Measurements from ENCODE around the gene IGSF8.

Gene IGSF8

GRCh38 chr1:160120797-160121196 lies 22.4 kb upstream of the IGSF8 start:
- H3K4me3 ChIP-seq (replicated peaks; ENCODE audit: low read depth, low read length), result no peak overlapping the region
- TF ChIP-seq, protein P1, sequence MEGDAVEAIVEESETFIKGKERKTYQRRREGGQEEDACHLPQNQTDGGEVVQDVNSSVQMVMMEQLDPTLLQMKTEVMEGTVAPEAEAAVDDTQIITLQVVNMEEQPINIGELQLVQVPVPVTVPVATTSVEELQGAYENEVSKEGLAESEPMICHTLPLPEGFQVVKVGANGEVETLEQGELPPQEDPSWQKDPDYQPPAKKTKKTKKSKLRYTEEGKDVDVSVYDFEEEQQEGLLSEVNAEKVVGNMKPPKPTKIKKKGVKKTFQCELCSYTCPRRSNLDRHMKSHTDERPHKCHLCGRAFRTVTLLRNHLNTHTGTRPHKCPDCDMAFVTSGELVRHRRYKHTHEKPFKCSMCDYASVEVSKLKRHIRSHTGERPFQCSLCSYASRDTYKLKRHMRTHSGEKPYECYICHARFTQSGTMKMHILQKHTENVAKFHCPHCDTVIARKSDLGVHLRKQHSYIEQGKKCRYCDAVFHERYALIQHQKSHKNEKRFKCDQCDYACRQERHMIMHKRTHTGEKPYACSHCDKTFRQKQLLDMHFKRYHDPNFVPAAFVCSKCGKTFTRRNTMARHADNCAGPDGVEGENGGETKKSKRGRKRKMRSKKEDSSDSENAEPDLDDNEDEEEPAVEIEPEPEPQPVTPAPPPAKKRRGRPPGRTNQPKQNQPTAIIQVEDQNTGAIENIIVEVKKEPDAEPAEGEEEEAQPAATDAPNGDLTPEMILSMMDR (IDR thresholded peaks at IDR 0.05; ENCODE audit: low read depth, low read length, missing control alignments), result no peak
- no peak for DNase-seq (ENCODE audit: extremely low read depth, low read depth)

DNA sequence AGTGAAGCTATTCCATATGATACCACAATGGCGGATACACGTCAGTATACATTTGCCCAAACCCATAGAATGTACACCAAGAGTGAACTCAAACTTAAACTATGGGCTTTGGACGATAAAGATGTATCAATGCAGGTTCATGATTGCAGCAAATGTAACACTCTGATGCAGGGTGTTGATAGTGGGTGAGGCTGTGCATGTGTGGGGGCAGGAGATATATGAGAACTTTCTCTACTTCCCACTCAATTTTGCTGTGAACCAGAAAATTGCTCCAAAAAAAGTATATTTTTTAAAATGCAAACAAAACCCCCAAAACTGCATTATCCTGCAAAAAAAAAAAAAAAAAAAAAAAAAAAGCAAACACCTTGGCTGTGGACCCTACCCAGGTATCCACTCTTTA lies 20.5 kb upstream of the IGSF8 start:
- TF ChIP-seq, protein P1 (IDR thresholded peaks at IDR 0.05; ENCODE audit: low read depth, low read length, missing control alignments), result no peak
- no peak overlapping the region for H3K4me3 ChIP-seq (replicated peaks; ENCODE audit: low read depth, low read length)
- no peak for DNase-seq (ENCODE audit: extremely low read depth, low read depth)

- no peak overlapping the region for H3K4me3 ChIP-seq (replicated peaks; ENCODE audit: low read depth, low read length)
- no peak for DNase-seq (ENCODE audit: extremely low read depth, low read depth)
- TF ChIP-seq, protein P1 (IDR thresholded peaks at IDR 0.05; ENCODE audit: low read depth, low read length, missing control alignments), result no peak
Measured at GRCh38 chr1:160117709-160118183, 19.3 kb upstream of the IGSF8 start.

DNA sequence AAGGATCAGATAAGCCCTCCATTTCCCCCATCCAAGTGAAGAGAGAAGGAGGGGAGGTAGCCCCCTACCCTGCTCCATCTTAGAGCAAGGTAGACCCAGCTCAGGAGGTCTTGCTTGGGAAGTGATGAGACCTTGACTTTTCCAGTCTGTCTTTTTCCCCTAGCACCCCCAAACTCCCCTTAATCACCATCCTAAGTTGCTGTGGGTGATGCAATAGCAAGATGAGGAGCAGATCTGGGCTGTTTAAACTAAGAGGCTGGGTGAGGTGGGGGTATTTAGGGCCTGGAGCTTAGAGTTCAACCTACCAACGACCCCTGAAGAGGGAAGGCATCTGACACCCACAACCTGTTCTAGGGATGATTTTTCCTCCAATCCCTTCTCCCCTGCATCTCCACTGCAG lies 18.9 kb upstream of the IGSF8 start:
- DNase-seq (ENCODE audit: extremely low read depth, low read depth), result no peak
- TF ChIP-seq, protein P1 (IDR thresholded peaks at IDR 0.05; ENCODE audit: low read depth, low read length, missing control alignments), result no peak
- no peak overlapping the region for H3K4me3 ChIP-seq (replicated peaks; ENCODE audit: low read depth, low read length)

DNA sequence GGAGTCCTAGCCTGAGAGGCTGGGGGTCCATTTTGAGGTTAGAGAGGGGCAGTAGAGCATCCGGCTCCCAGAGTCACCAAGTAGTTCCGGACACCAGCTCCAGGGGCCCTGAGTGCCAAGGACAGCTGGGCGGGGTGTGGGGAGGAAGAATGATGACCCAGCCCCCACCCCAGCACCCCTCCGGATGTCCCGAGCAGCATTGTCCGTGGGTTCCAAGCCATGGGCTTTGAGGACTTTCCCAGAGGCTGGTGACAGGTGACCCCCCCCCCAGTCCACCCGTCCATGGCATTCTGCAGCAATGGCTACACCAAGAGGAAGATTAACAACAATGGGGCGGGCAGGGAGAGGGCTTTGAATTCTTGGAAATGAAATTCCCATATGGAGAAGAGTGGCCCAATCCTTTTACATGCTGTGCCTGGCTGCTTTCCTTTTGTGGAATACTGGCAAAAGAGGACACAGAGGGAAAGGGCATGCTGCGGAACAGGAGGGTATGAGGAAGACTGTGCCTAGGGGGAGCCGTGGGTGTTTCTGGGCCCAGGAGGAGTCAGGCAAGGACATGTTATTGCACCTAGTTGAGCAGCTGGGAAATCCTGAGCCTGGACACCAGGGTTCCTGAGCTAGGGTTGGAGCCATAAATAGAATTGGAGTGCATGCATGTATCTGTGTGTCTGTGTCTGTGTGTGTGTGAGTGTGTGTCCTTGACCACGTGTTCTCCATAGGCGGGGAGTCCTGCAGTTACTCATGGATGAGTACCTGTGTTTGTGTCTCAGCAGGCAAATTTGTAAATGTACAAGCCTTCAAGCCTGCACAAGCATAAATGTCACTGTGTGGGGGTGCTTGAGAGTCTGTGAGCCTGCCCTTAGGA lies 18.1 kb upstream of the IGSF8 start:
- no peak for DNase-seq (ENCODE audit: extremely low read depth, low read depth)
- H3K4me3 ChIP-seq (replicated peaks; ENCODE audit: low read depth, low read length), result no peak overlapping the region
- TF ChIP-seq, protein P1 (IDR thresholded peaks at IDR 0.05; ENCODE audit: low read depth, low read length, missing control alignments), result no peak

GRCh38 chr1:160115545-160116282 lies 17.3 kb upstream of the IGSF8 start, which contains the start of gene ATP1A2:
ATP1A2 (plus strand) TSS chr1:160115759; CDS start chr1:160115862, 103 bp downstream.
- H3K4me3 ChIP-seq (replicated peaks; ENCODE audit: low read depth, low read length), result no peak within 1 kb of the TSS
- TF ChIP-seq, protein P1 (IDR thresholded peaks at IDR 0.05; ENCODE audit: low read depth, low read length, missing control alignments), result no peak
- no peak for DNase-seq (ENCODE audit: extremely low read depth, low read depth)

Data from HFF-Myc (cell line).